NCI-H2081 treated with DMSO at 0.1 percent for 48 hours (cell line): Measurements from ENCODE around the gene RMRP.

Experiments
- DNase-seq: peaks from one replicate; lab custom pipeline; 2025; lab: John Stamatoyannopoulos, UW

Gene RMRP

GRCh38 chr9:35611230-35611797, 46.5 kb downstream of the RMRP start:
- DNase-seq: no peak

DNA sequence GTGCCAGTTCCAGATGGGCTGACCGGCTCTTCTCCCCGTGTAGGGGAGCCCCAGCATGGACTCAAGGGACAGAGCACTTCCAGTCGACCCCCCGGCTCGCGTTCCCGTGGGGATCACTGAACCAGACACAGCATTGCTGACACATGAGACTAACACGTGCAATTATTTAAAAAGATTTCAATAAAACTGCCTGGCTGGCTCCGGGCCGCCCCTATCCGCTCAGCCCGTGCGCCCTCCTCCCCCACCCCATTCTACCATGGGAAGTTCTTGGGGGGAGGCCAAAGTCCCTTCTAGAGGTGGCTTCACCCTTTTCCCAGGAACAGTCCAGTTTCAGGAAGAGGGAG, 48.0 kb downstream of the RMRP start:
- DNase-seq: no peak

DNA sequence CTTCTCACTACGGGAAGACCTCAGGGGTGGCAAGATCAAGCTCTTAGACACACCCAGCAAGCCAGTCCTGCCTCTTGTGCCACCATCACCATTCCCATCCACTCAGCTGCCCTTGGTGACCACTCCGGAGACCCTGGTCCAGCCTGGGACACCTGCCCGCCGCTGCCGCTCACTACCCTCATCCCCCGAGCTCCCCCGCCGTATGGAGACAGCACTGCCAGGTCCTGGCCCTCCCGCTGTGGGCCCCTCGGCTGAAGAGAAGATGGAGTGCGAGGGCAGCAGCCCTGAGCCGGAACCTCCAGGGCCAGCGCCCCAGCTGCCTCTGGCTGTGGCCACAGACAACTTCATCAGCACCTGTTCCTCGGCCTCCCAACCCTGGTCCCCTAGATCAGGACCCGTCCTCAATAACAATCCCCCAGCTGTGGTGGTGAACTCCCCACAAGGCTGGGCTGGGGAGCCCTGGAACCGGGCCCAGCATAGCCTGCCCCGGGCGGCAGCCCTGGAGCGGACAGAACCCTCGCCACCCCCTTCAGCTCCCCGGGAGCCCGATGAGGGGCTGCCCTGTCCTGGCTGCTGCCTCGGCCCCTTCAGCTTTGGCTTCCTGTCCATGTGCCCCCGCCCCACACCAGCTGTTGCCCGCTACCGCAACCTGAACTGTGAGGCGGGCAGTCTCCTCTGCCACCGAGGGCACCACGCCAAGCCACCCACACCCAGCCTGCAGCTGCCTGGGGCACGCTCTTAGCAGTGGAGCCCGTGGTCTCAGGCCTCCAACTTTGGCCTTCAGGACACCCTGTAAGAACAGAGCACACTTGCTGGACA, 48.6 kb downstream of the RMRP start:
- no peak for DNase-seq

DNA sequence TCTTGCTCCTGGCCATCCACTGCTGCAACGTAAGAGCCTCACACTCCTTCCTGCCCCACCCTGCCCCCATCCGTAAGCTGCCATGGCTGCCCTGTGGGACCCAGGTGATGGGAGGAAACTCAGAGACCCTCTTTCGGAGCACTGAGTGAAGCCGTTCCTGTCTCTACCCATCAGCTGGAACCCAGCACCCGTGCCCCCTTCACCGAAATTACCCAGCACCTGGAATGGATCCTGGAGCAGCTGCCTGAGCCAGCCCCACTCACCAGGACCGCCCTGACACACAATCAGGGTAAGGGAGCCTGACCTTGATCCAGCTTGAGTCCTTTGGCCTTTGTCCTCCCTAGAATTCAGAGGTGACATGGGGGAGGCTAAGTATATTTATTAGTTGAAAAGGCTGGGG, 49.6 kb downstream of the RMRP start:
- no peak for DNase-seq
